ENCODE measurements around the gene NCBP2L.

The NCBP2L gene

GRCh38 chrX:107777536-107777832 is at the start of gene NCBP2L:
Gene NCBP2L, plus strand, starts transcription at chrX:107777733. Its CDS starts 16,488 bp downstream, at chrX:107794221.
- DNase-seq (ENCODE audit: low read depth in 2 of 2): no peak

- no peak for DNase-seq (ENCODE audit: low read depth in 2 of 2)
Observed at GRCh38 chrX:107728371-107729099, 49.0 kb upstream of the NCBP2L start.

GRCh38 chrX:107729558-107730297 is 47.8 kb upstream of the NCBP2L start:
- no peak for DNase-seq (ENCODE audit: low read depth in 2 of 2)

GRCh38 chrX:107730298-107730655 is 47.3 kb upstream of the NCBP2L start:
- no peak for DNase-seq (ENCODE audit: low read depth in 2 of 2)

- no peak for DNase-seq (ENCODE audit: low read depth in 2 of 2)
Observed at GRCh38 chrX:107730991-107731766, 46.4 kb upstream of the NCBP2L start.

- no peak for DNase-seq (ENCODE audit: low read depth in 2 of 2)
Observed at GRCh38 chrX:107731831-107732502, 45.6 kb upstream of the NCBP2L start.

GRCh38 chrX:107733686-107734085 is 43.8 kb upstream of the NCBP2L start:
- no peak for DNase-seq (ENCODE audit: low read depth in 2 of 2)

- DNase-seq (ENCODE audit: low read depth in 2 of 2): no peak
Observed at GRCh38 chrX:107734646-107735045, 42.9 kb upstream of the NCBP2L start.

GRCh38 chrX:107736781-107737531 is 40.6 kb upstream of the NCBP2L start:
- no peak for DNase-seq (ENCODE audit: low read depth in 2 of 2)

- DNase-seq (ENCODE audit: low read depth in 2 of 2): no peak
Observed at GRCh38 chrX:107738272-107738671, 39.3 kb upstream of the NCBP2L start.

GRCh38 chrX:107738768-107739167 is 38.8 kb upstream of the NCBP2L start:
- DNase-seq (ENCODE audit: low read depth in 2 of 2): no peak

GRCh38 chrX:107739541-107739940 is 38.0 kb upstream of the NCBP2L start:
- no peak for DNase-seq (ENCODE audit: low read depth in 2 of 2)

- no peak for DNase-seq (ENCODE audit: low read depth in 2 of 2)
Observed at GRCh38 chrX:107741404-107741790, 36.1 kb upstream of the NCBP2L start.

GRCh38 chrX:107742700-107743191 is 34.8 kb upstream of the NCBP2L start:
- DNase-seq (ENCODE audit: low read depth in 2 of 2): no peak

GRCh38 chrX:107743995-107744394 is 33.5 kb upstream of the NCBP2L start:
- DNase-seq (ENCODE audit: low read depth in 2 of 2): no peak

GRCh38 chrX:107744868-107745267 is 32.7 kb upstream of the NCBP2L start:
- no peak for DNase-seq (ENCODE audit: low read depth in 2 of 2)

GRCh38 chrX:107747596-107748161 is 29.9 kb upstream of the NCBP2L start:
- no peak for DNase-seq (ENCODE audit: low read depth in 2 of 2)

- no peak for DNase-seq (ENCODE audit: low read depth in 2 of 2)
Observed at GRCh38 chrX:107748506-107748905, 29.0 kb upstream of the NCBP2L start.

GRCh38 chrX:107750263-107750662 is 27.3 kb upstream of the NCBP2L start:
- DNase-seq (ENCODE audit: low read depth in 2 of 2): no peak

- DNase-seq (ENCODE audit: low read depth in 2 of 2): no peak
Observed at GRCh38 chrX:107750861-107751445, 26.6 kb upstream of the NCBP2L start.

GRCh38 chrX:107752043-107752442 is 25.5 kb upstream of the NCBP2L start:
- DNase-seq (ENCODE audit: low read depth in 2 of 2): no peak
